Body of pancreas (tissue), 4 donors: ENCODE data around the gene NXPH3.

Source experiments
- CTCF ChIP-seq, 7 experiments: fragments of 450-650 bp in 4 of 7; fragments of 200-600 bp in 3 of 7; sonication (generic) in 3 of 7; IDR thresholded peaks; one replicate each; pipeline ENCODE4 v1.5.1; 2016 to 2019; ENCODE audit warnings: antibody characterized with exemption in 7 of 7
- POLR2A ChIP-seq, 3 donors: fragments of 450-650 bp; IDR thresholded peaks; one replicate each; pipeline ENCODE4 v1.6.1; 2016; ENCODE audit warnings: antibody characterized with exemption in 3 of 3, mild to moderate bottlenecking in 2 of 3

- TF ChIP-seq CTCF (IDR thresholded peaks at IDR 0.05) (no peak), POLR2A (IDR thresholded peaks at IDR 0.05) (no peak)
Measured at GRCh38 chr17:49624896-49625295, 49.2 kb downstream of the NXPH3 start.
